ENCODE measurements around the gene AKT3. TPM values are rescaled to one million over a fixed set of nuclear protein-coding genes. Genes with fewer than 3 reads are reported as not detected.

AKT3 gene
- total RNA-seq, 1 donor from 2014 or later, result 36.2 TPM

- Histone ChIP-seq H2AFZ (replicated peaks) (no peak overlapping the region), H3K27ac (no peak overlapping the region), H3K79me2 (ENCODE audit: low read depth) (no peaks in the 10 kb centered on the region), H3K36me3 (no peaks in the 10 kb centered on the region), H3K4me3 (no peak overlapping the region), H3F3A (ENCODE audit: low read depth) (no peaks in the 10 kb centered on the region), H3K4me1 (no peaks in the 10 kb centered on the region), H3K4me2 (no peak overlapping the region), H3K27me3 (no peaks in the 10 kb centered on the region), H3K9ac (no peak overlapping the region), H4K20me1 (ENCODE audit: low read depth) (no peaks in the 10 kb centered on the region), H3K9me3 (ENCODE audit: low read depth) (no peaks in the 10 kb centered on the region)
- no peaks in the 10 kb centered on the region for H3K4me1 Mint-ChIP-seq
- H3K27ac Mint-ChIP-seq, result no peak overlapping the region
- no peak overlapping the region for H3K4me3 Mint-ChIP-seq
- TF ChIP-seq CTCF (IDR thresholded peaks at IDR 0.05), result no peak
- no peak for TF ChIP-seq EZH2 (IDR thresholded peaks at IDR 0.05)
- TF ChIP-seq EZH2phosphoT487 (IDR thresholded peaks at IDR 0.05), result no peak
- H3K27me3 Mint-ChIP-seq (ENCODE audit: insufficient read depth, low read depth), result peaks cover 1% of the 10 kb centered on the region
- H3K9me3 Mint-ChIP-seq, result peaks cover 37% of the 10 kb centered on the region
- DNase-seq (ENCODE audit: low spot score), result no peak
- peaks cover 51% of the 10 kb centered on the region for H3K36me3 Mint-ChIP-seq
These were observed 262.1 kb downstream of the AKT3 start for GRCh38 chr1:243587823-243588560.

GRCh38 chr1:243587285-243587684 is 262.8 kb downstream of the AKT3 start:
- no peaks in the 10 kb centered on the region for H3K4me1 Mint-ChIP-seq
- Histone ChIP-seq H3F3A (ENCODE audit: low read depth) (no peaks in the 10 kb centered on the region), H3K9ac (no peak overlapping the region), H4K20me1 (ENCODE audit: low read depth) (no peaks in the 10 kb centered on the region), H3K9me3 (ENCODE audit: low read depth) (no peaks in the 10 kb centered on the region), H3K27ac (no peak overlapping the region), H3K36me3 (no peaks in the 10 kb centered on the region), H2AFZ (replicated peaks) (no peak overlapping the region), H3K4me1 (no peaks in the 10 kb centered on the region), H3K4me2 (no peak overlapping the region), H3K79me2 (ENCODE audit: low read depth) (no peaks in the 10 kb centered on the region), H3K27me3 (no peaks in the 10 kb centered on the region), H3K4me3 (no peak overlapping the region)
- peaks cover 52% of the 10 kb centered on the region for H3K36me3 Mint-ChIP-seq
- DNase-seq (ENCODE audit: low spot score), result no peak
- H3K9me3 Mint-ChIP-seq, result peaks cover 42% of the 10 kb centered on the region
- no peaks in the 10 kb centered on the region for H3K27me3 Mint-ChIP-seq (ENCODE audit: insufficient read depth, low read depth)
- no peak overlapping the region for H3K4me3 Mint-ChIP-seq
- no peak overlapping the region for H3K27ac Mint-ChIP-seq
- TF ChIP-seq CTCF (IDR thresholded peaks at IDR 0.05), result no peak
- no peak for TF ChIP-seq EZH2 (IDR thresholded peaks at IDR 0.05)
- TF ChIP-seq EZH2phosphoT487 (IDR thresholded peaks at IDR 0.05), result no peak

- H3K27ac ChIP-seq, result no peak overlapping the region
- no peaks in the 10 kb centered on the region for H3F3A ChIP-seq (ENCODE audit: low read depth)
- H3K9me3 Mint-ChIP-seq, result peaks cover 50% of the 10 kb centered on the region
- H3K36me3 Mint-ChIP-seq, result peaks cover 50% of the 10 kb centered on the region
- no peaks in the 10 kb centered on the region for H3K4me1 Mint-ChIP-seq
- no peaks in the 10 kb centered on the region for H3K27me3 Mint-ChIP-seq (ENCODE audit: insufficient read depth, low read depth)
- no peak overlapping the region for H3K4me3 ChIP-seq
- no peaks in the 10 kb centered on the region for H4K20me1 ChIP-seq (ENCODE audit: low read depth)
- H3K27me3 ChIP-seq, result no peaks in the 10 kb centered on the region
- no peaks in the 10 kb centered on the region for H3K36me3 ChIP-seq
- no peak overlapping the region for H3K4me2 ChIP-seq
- H2AFZ ChIP-seq (replicated peaks), result no peak overlapping the region
- DNase-seq (ENCODE audit: low spot score), result no peak
- H3K4me3 Mint-ChIP-seq, result no peak overlapping the region
- H3K27ac Mint-ChIP-seq, result no peak overlapping the region
- no peaks in the 10 kb centered on the region for H3K9me3 ChIP-seq (ENCODE audit: low read depth)
- no peaks in the 10 kb centered on the region for H3K79me2 ChIP-seq (ENCODE audit: low read depth)
- no peak overlapping the region for H3K9ac ChIP-seq
- TF ChIP-seq CTCF (IDR thresholded peaks at IDR 0.05) (no peak), EZH2phosphoT487 (IDR thresholded peaks at IDR 0.05) (no peak), EZH2 (IDR thresholded peaks at IDR 0.05) (no peak)
- no peaks in the 10 kb centered on the region for H3K4me1 ChIP-seq
These were observed 264.1 kb downstream of the AKT3 start for GRCh38 chr1:243585982-243586381.

Measured in neural progenitor cell (in vitro differentiated cells).